Neural cell (in vitro differentiated cells): ENCODE results near the gene CACNA1I.

Source experiments
- EZH2 ChIP-seq: fragments of 200-600, 300-800 bp; shearing (Covaris generic), sonication (generic); IDR thresholded peaks from 2 replicates; pipeline ENCODE4 v1.6.1; 2014; ENCODE audit warnings: antibody characterized with exemption, low read length, borderline replicate concordance, mild to moderate bottlenecking; ENCODE audit not compliant: insufficient read depth, poor library complexity, severe bottlenecking
- MXI1 ChIP-seq: fragments of 450-650 bp; conservative IDR thresholded peaks from 2 replicates; pipeline ENCODE4 v1.6.1; 2014; ENCODE audit warnings: antibody characterized with exemption, mild to moderate bottlenecking; ENCODE audit not compliant: poor library complexity, severe bottlenecking
- POLR2AphosphoS5 ChIP-seq: IDR thresholded peaks from 2 replicates; pipeline ENCODE4 v1.6.1; 2012
- TF ChIP-seq, protein P1 (sequence below): fragments of 450-650 bp; IDR thresholded peaks from 2 replicates; pipeline ENCODE4 v1.5.1; 2014; ENCODE audit warnings: antibody characterized with exemption, mild to moderate bottlenecking, moderate library complexity; ENCODE audit not compliant: poor library complexity, severe bottlenecking
- TF ChIP-seq, protein P2 (sequence below): IDR thresholded peaks from 2 replicates; pipeline ENCODE4 v1.6.1; 2012; ENCODE audit warnings: borderline replicate concordance

DNA sequence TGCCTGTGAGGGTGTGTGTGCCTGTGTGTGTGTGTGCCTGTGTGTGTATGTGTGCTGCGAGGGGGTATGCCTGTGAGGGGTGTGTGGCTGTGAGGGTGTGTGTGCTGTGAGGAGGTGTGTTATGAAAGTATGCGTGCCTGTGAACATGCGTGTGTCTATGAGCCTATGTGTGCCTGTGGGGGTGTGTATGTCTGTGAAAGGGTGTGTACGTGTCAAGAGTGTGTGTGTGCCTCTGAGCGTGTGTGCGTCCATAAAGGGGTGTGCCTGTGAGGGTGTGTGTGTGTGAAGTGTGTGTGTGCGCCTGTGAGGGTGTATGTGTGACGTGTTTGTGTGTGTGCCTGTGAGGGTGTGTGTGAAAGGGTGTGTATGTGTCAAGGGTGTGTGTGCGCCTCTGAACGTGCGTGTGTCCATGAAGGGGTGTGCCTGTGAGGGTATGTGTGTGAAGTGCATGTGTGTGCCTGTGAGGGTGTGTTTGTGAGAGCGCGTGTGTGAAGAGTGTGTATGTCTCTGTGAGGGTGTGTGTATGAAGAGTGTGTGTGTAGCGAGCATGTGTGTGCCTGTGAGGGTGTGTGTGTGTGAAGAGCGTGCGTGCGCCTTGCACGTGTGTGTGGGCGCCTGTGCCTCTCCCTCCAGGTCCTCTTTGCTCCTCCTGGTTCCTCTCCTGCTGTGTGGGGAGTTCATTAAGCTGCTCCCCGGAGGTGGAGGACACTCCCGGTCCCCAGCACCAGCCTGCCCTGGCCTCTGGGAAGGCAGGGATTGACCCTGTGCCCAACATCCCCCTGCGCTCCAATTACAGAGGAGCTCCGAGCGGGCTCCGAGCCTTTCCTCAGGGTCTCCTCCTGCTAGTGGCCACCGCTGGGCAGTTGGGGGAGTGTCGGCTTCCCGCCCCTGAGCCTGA lies 53.3 kb downstream of the CACNA1I start:
- TF ChIP-seq, protein P1, sequence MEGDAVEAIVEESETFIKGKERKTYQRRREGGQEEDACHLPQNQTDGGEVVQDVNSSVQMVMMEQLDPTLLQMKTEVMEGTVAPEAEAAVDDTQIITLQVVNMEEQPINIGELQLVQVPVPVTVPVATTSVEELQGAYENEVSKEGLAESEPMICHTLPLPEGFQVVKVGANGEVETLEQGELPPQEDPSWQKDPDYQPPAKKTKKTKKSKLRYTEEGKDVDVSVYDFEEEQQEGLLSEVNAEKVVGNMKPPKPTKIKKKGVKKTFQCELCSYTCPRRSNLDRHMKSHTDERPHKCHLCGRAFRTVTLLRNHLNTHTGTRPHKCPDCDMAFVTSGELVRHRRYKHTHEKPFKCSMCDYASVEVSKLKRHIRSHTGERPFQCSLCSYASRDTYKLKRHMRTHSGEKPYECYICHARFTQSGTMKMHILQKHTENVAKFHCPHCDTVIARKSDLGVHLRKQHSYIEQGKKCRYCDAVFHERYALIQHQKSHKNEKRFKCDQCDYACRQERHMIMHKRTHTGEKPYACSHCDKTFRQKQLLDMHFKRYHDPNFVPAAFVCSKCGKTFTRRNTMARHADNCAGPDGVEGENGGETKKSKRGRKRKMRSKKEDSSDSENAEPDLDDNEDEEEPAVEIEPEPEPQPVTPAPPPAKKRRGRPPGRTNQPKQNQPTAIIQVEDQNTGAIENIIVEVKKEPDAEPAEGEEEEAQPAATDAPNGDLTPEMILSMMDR, result no peak
- TF ChIP-seq POLR2AphosphoS5, result no peak
- TF ChIP-seq MXI1, result no peak
- no peak for TF ChIP-seq EZH2
- TF ChIP-seq, protein P2, sequence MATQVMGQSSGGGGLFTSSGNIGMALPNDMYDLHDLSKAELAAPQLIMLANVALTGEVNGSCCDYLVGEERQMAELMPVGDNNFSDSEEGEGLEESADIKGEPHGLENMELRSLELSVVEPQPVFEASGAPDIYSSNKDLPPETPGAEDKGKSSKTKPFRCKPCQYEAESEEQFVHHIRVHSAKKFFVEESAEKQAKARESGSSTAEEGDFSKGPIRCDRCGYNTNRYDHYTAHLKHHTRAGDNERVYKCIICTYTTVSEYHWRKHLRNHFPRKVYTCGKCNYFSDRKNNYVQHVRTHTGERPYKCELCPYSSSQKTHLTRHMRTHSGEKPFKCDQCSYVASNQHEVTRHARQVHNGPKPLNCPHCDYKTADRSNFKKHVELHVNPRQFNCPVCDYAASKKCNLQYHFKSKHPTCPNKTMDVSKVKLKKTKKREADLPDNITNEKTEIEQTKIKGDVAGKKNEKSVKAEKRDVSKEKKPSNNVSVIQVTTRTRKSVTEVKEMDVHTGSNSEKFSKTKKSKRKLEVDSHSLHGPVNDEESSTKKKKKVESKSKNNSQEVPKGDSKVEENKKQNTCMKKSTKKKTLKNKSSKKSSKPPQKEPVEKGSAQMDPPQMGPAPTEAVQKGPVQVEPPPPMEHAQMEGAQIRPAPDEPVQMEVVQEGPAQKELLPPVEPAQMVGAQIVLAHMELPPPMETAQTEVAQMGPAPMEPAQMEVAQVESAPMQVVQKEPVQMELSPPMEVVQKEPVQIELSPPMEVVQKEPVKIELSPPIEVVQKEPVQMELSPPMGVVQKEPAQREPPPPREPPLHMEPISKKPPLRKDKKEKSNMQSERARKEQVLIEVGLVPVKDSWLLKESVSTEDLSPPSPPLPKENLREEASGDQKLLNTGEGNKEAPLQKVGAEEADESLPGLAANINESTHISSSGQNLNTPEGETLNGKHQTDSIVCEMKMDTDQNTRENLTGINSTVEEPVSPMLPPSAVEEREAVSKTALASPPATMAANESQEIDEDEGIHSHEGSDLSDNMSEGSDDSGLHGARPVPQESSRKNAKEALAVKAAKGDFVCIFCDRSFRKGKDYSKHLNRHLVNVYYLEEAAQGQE, result no peak
